GM19099 (cell line): ENCODE data around the gene E2F3.

Experiments
- POLR2A ChIP-seq: IDR thresholded peaks from 3 replicates; pipeline ENCODE4 v1.6.1; 2011; ENCODE audit warnings: low read depth; ENCODE audit not compliant: insufficient read length; ENCODE audit errors: extremely low read depth

The E2F3 gene

GRCh38 chr6:20413826-20414225 lies 12.1 kb downstream of the E2F3 start:
- TF ChIP-seq POLR2A: no peak

GRCh38 chr6:20414711-20415110 lies 13.0 kb downstream of the E2F3 start:
- TF ChIP-seq POLR2A: no peak

- no peak for TF ChIP-seq POLR2A
These were observed 13.6 kb downstream of the E2F3 start for GRCh38 chr6:20415304-20415703.

GRCh38 chr6:20415712-20416454 lies 14.2 kb downstream of the E2F3 start:
- no peak for TF ChIP-seq POLR2A

GRCh38 chr6:20416567-20417345 lies 15.1 kb downstream of the E2F3 start:
- TF ChIP-seq POLR2A: no peak

- TF ChIP-seq POLR2A: no peak
These were observed 16.1 kb downstream of the E2F3 start for GRCh38 chr6:20417819-20418218.

GRCh38 chr6:20426177-20427082 lies 24.8 kb downstream of the E2F3 start:
- TF ChIP-seq POLR2A: no peak

GRCh38 chr6:20427856-20428255 lies 26.2 kb downstream of the E2F3 start:
- no peak for TF ChIP-seq POLR2A

- no peak for TF ChIP-seq POLR2A
These were observed 31.0 kb downstream of the E2F3 start for GRCh38 chr6:20432692-20433091.

- TF ChIP-seq POLR2A: no peak
These were observed 31.6 kb downstream of the E2F3 start for GRCh38 chr6:20433321-20433720.

- no peak for TF ChIP-seq POLR2A
These were observed 32.2 kb downstream of the E2F3 start for GRCh38 chr6:20433929-20434328.

GRCh38 chr6:20434766-20435165 lies 33.1 kb downstream of the E2F3 start:
- TF ChIP-seq POLR2A: no peak

- TF ChIP-seq POLR2A: no peak
These were observed 35.0 kb downstream of the E2F3 start for GRCh38 chr6:20436719-20437118.

GRCh38 chr6:20437639-20438038 lies 36.0 kb downstream of the E2F3 start:
- no peak for TF ChIP-seq POLR2A

- TF ChIP-seq POLR2A: no peak
These were observed 36.9 kb downstream of the E2F3 start for GRCh38 chr6:20438462-20439070.
